ENCODE data around the gene RIPK3. TPM values are rescaled to one million over a fixed set of nuclear protein-coding genes. Genes with fewer than 3 reads are reported as not detected.

The RIPK3 gene
- 1.4 and 4.6 TPM in 2 replicates for total RNA-seq

GRCh38 chr14:24339284-24340151 lies at the start of gene RIPK3:
Gene RIPK3 (minus strand): TSS chr14:24339991. CDS start chr14:24339826, 165 bp downstream.

GRCh38 chr14:24367514-24368211 lies 27.9 kb upstream of the RIPK3 start, which contains the start of gene NFATC4:
Gene NFATC4 (plus strand): TSS chr14:24368184. CDS start chr14:24368341, 157 bp downstream.

DNA sequence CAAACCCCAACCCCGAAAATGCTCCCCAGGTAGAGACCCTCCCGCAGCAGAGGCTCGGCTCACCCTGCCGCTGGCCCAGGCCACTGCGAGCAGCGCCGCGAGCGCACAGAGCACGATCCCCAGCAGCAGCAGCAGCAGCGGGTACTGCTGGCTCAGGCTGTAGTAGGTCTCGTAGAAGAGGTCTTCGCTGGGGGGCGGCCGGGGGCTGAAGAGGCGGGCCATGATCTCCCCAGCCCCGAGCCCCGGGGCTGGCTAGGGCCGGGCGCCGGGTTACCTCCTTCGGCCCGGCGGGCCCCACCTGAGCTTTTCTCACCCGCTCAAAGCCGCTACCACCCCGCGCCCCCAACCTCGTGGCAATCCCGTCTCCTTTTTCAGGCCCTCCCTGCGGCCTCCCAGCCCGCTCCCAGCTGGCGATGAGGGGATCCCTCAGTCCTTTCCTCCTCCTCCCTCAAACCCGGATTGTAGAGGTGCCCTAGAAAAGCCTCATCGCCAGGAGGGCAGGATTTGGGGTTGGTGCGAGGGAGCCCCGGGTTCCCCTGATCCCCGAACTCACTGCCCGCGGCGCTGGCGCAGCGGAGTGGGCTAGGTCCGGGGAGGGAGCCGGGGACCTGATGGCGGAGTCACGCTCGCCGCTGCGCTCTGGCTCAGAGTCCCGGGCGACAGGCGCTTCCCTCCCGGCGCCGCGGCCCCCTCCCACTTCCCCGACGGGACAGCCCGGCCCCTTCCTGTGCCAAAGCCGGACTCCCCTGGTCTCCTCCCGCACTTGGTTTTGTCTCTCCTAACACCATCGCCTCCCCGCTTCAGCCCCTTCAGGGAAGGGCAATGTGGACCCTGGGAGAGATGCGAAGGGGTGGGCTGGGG lies 5.1 kb downstream of the RIPK3 start, which contains the start of gene ADCY4:
Gene ADCY4 (minus strand): TSS at position 641 of the 861 bp plus-strand sequence. CDS start 419 bp downstream, at position 222.

GRCh38 chr14:24310646-24311604 lies 28.9 kb downstream of the RIPK3 start, which contains the start of gene LTB4R:
Gene LTB4R (plus strand): TSS chr14:24311502. CDS start chr14:24315652, 4,150 bp downstream.

GRCh38 chr14:24309538-24310264 lies 30.1 kb downstream of the RIPK3 start, which contains the start of gene LTB4R2:
Gene LTB4R2 (plus strand): TSS chr14:24310140. CDS start chr14:24310665, 525 bp downstream.

DNA sequence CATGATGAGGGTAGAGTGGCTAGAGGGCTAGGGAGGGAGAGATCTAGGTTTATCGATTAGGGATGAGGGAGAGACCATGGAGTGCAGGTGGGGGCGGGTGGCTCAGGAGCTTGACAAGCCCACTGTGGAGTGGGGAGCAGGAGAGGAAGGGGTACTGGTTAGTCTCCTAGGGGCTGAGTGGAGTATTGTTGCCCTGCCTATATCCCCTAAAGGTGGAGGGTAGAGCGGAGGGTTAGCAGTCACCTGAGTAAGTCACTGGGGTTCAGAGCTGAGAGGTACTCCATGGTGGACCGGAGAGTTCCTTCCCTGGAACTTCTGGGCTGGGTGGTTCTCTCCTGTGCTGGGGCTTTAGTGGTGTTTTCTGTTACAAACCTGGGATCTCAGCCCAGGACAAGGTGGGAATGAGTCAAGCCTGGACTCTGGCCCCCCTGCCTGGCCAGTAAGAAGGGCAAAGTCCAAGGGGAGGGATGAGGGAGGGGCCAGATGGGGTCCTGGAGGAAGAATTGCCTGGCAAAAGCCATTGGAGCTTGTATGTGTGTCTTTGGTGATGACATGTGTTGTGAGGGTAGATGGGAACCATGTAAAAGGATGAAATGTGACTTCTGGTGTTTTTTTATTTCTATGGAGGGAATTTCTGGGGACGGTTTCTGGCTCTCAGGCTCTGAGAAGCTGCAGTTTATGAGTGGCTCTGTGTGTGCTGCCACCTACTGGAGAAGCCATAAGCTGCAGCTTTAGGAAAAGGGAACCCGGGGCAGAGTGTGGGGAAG lies 32.0 kb downstream of the RIPK3 start, which contains the start of gene CIDEB:
Gene CIDEB (minus strand): TSS at position 403 of the 767 bp plus-strand sequence. CDS start 119 bp downstream, at position 284.

GRCh38 chr14:24299255-24300191 lies 40.3 kb downstream of the RIPK3 start, which contains the start of the genes DHRS1 and NOP9:
Gene DHRS1 (minus strand): TSS chr14:24299780. CDS start chr14:24299106, 674 bp downstream.
Gene NOP9 (plus strand): TSS chr14:24299850. CDS start chr14:24299955, 105 bp downstream.

Other genes starting within 250 kb of the RIPK3 start
- 137 and 156 TPM in 2 replicates for gene PCK2, start 245.7 kb downstream of the RIPK3 start, total RNA-seq
- 71.3 and 93.3 TPM in 2 replicates for gene DCAF11, start 225.2 kb downstream of the RIPK3 start, total RNA-seq
- 1.1 and 1.7 TPM in 2 replicates for gene NRL, start 225.0 kb downstream of the RIPK3 start, total RNA-seq
- gene FITM1, start 209.3 kb downstream of the RIPK3 start, total RNA-seq = 0.28 and 0.34 TPM in 2 replicates
- 87.5 and 111 TPM in 2 replicates for gene PSME1, start 203.8 kb downstream of the RIPK3 start, total RNA-seq
- gene EMC9, start 198.4 kb downstream of the RIPK3 start, total RNA-seq = 9.5 and 15.7 TPM in 2 replicates
- gene PSME2, start 193.4 kb downstream of the RIPK3 start, total RNA-seq = 39.0 and 51.0 TPM in 2 replicates
- 33.7 and 37.6 TPM in 2 replicates for gene RNF31, start 192.5 kb downstream of the RIPK3 start, total RNA-seq
- gene IRF9, start 178.7 kb downstream of the RIPK3 start, total RNA-seq = 36.1 and 47.5 TPM in 2 replicates
- 1.4 and 1.9 TPM in 2 replicates for gene REC8, start 167.9 kb downstream of the RIPK3 start, total RNA-seq
- gene IPO4, start 151.2 kb downstream of the RIPK3 start, total RNA-seq = 51.8 and 54.3 TPM in 2 replicates
- 54.3 and 65.7 TPM in 2 replicates for gene TM9SF1, start 144.6 kb downstream of the RIPK3 start, total RNA-seq
- 0.07 TPM in 1 of 2 replicates, not detected in the other for gene TSSK4, start 134.3 kb downstream of the RIPK3 start, total RNA-seq
- 48.9 and 52.4 TPM in 2 replicates for gene CHMP4A, start 126.5 kb downstream of the RIPK3 start, total RNA-seq
- 4.6 and 12.3 TPM in 2 replicates for gene MDP1, start 123.9 kb downstream of the RIPK3 start, total RNA-seq
- gene NEDD8, start 107.6 kb downstream of the RIPK3 start, total RNA-seq = 127 and 135 TPM in 2 replicates
- gene GMPR2, start 107.1 kb downstream of the RIPK3 start, total RNA-seq = 72.0 and 80.0 TPM in 2 replicates
- gene TINF2, start 97.4 kb downstream of the RIPK3 start, total RNA-seq = 57.8 and 143 TPM in 2 replicates
- gene TGM1, start 76.8 kb downstream of the RIPK3 start, total RNA-seq = 87.8 and 123 TPM in 2 replicates
- gene RABGGTA, start 68.4 kb downstream of the RIPK3 start, total RNA-seq = 46.8 and 54.6 TPM in 2 replicates
- gene DHRS1, start 40.2 kb downstream of the RIPK3 start, total RNA-seq = 19.8 and 27.9 TPM in 2 replicates
- 34.2 and 36.0 TPM in 2 replicates for gene NOP9, start 40.1 kb downstream of the RIPK3 start, total RNA-seq
- gene CIDEB, start 32.0 kb downstream of the RIPK3 start, total RNA-seq = 1.0 and 2.8 TPM in 2 replicates
- 9.6 and 39.9 TPM in 2 replicates for gene LTB4R2, start 29.9 kb downstream of the RIPK3 start, total RNA-seq
- 5.5 and 20.0 TPM in 2 replicates for gene LTB4R, start 28.5 kb downstream of the RIPK3 start, total RNA-seq
- gene ADCY4, start 4.9 kb downstream of the RIPK3 start, total RNA-seq = 0.85 and 1.0 TPM in 2 replicates
- gene NFATC4, start 28.2 kb upstream of the RIPK3 start, total RNA-seq = 3.4 and 9.5 TPM in 2 replicates
- 2.4 and 23.3 TPM in 2 replicates for gene NYNRIN, start 59.0 kb upstream of the RIPK3 start, total RNA-seq
- gene CBLN3, start 89.7 kb upstream of the RIPK3 start, total RNA-seq = 0.34 and 2.5 TPM in 2 replicates
- gene KHNYN, start 90.0 kb upstream of the RIPK3 start, total RNA-seq = 134 and 140 TPM in 2 replicates
- gene SDR39U1, start 102.8 kb upstream of the RIPK3 start, total RNA-seq = 8.0 and 14.4 TPM in 2 replicates
- gene CMA1, start 168.3 kb upstream of the RIPK3 start, total RNA-seq = not detected in 2 replicates
- gene CTSG, start 236.3 kb upstream of the RIPK3 start, total RNA-seq = not detected in 2 replicates